Muscle of leg (tissue), 11 donors: ENCODE results near the gene LAX1. TPM values are rescaled to one million over a fixed set of nuclear protein-coding genes. Genes with fewer than 3 reads are reported as not detected.
"Not testable (repeated sequence)": the region's sequence is repeated elsewhere in the genome, so short reads cannot be mapped to it uniquely, and the experiment has no call there.

ENCODE experiments used
- DNase-seq: peaks from one replicate; pipeline ENCODE4 v3.0.0; 2013
- H3K27ac ChIP-seq: one replicate; pipeline ENCODE4 v1.5.1; 2013; ENCODE audit warnings: mild to moderate bottlenecking, low read length, control low read depth
- H3K27me3 ChIP-seq: one replicate; pipeline ENCODE4 v1.6.1; 2013; ENCODE audit warnings: low read length; ENCODE audit not compliant: control insufficient read depth, insufficient read depth
- H3K36me3 ChIP-seq: one replicate; pipeline ENCODE4 v1.6.1; 2013; ENCODE audit warnings: low read length; ENCODE audit not compliant: control insufficient read depth, insufficient read depth
- H3K4me1 ChIP-seq: one replicate; pipeline ENCODE4 v1.6.1; 2013; ENCODE audit warnings: low read length; ENCODE audit not compliant: control insufficient read depth, insufficient read depth
- H3K4me3 ChIP-seq: one replicate; pipeline ENCODE4 v1.5.1; 2013; ENCODE audit warnings: low read length, control low read depth
- H3K9me3 ChIP-seq: replicated peaks from 2 replicates; pipeline ENCODE4 v1.6.1; 2013; ENCODE audit warnings: low read depth, low read length; ENCODE audit not compliant: control insufficient read depth
- WGBS: methylation state at CpG from one replicate; pipeline ENCODE4 v1.1.5; 2013; ENCODE audit warnings: missing lambda C conversion rate; ENCODE audit not compliant: insufficient coverage; 5-methylcytosine and 5-hydroxymethylcytosine counted together
- polyA plus RNA-seq, 8 donors: library from polyadenylated mRNA; unstranded; fragments of 120-200 nt; gene quantifications; one replicate each; pipeline versions ENCODE4 v1.2.1 to v1.2.3, GENCODE V29; 2013; ENCODE audit warnings: inconsistent platforms in 1 of 8, low replicate concordance in 1 of 8; ENCODE audit not compliant: insufficient read length in 8 of 8, insufficient read depth in 1 of 8
- total RNA-seq: library from RNA; stranded (reverse); fragments of 120-200 nt; gene quantifications from one replicate; pipeline ENCODE4 v1.2.4, GENCODE V29; 2013

Gene LAX1
- total and polyA plus RNA-seq, 9 donors, result 0.07 to 0.29 (median 0.12) TPM

- Histone ChIP-seq H3K27ac (no peak overlapping the region), H3K4me1 (peaks cover 13% of the 10 kb centered on the region), H3K36me3 (no peaks in the 10 kb centered on the region), H3K9me3 (no peaks in the 10 kb centered on the region), H3K27me3 (no peaks in the 10 kb centered on the region), H3K4me3 (no peak overlapping the region)
- no peak for DNase-seq
- no CpG with 5 or more reads among the region's 6 CpGs for WGBS
Measured at GRCh38 chr1:203746281-203746680, 18.7 kb upstream of the LAX1 start.

GRCh38 chr1:203751051-203751450 is 13.9 kb upstream of the LAX1 start:
- Histone ChIP-seq H3K27me3 (no peaks in the 10 kb centered on the region), H3K4me1 (no peaks in the 10 kb centered on the region), H3K27ac (no peak overlapping the region), H3K36me3 (no peaks in the 10 kb centered on the region), H3K4me3 (no peak overlapping the region), H3K9me3 (no peaks in the 10 kb centered on the region)
- no peak for DNase-seq
- WGBS, result 50% methylated on average over 1 of the region's 3 CpGs

GRCh38 chr1:203751618-203752361 is 13.2 kb upstream of the LAX1 start:
- H3K36me3 ChIP-seq, H3K4me3 ChIP-seq, H3K27me3 ChIP-seq, H3K9me3 ChIP-seq, DNase-seq, H3K4me1 ChIP-seq, H3K27ac ChIP-seq: not testable (repeated sequence)
- no CpG with 5 or more reads among the region's 5 CpGs for WGBS

- no CpG with 5 or more reads among the region's 4 CpGs for WGBS
- no peak overlapping the region for H3K27ac ChIP-seq
- no peak for DNase-seq
- no peaks in the 10 kb centered on the region for H3K36me3 ChIP-seq
- H3K4me1 ChIP-seq, result no peaks in the 10 kb centered on the region
- no peaks in the 10 kb centered on the region for H3K9me3 ChIP-seq
- H3K4me3 ChIP-seq, result no peak overlapping the region
- no peaks in the 10 kb centered on the region for H3K27me3 ChIP-seq
Measured at GRCh38 chr1:203754455-203754864, 10.5 kb upstream of the LAX1 start.

GRCh38 chr1:203756036-203756435 is 8.9 kb upstream of the LAX1 start:
- no peaks in the 10 kb centered on the region for H3K4me1 ChIP-seq
- H3K36me3 ChIP-seq, result no peaks in the 10 kb centered on the region
- no peak for DNase-seq
- no CpG with 5 or more reads among the region's 4 CpGs for WGBS
- no peaks in the 10 kb centered on the region for H3K9me3 ChIP-seq
- no peaks in the 10 kb centered on the region for H3K27me3 ChIP-seq
- H3K27ac ChIP-seq, result no peak overlapping the region
- H3K4me3 ChIP-seq, result no peak overlapping the region

GRCh38 chr1:203758749-203759148 is 6.2 kb upstream of the LAX1 start:
- not testable (repeated sequence) for H3K36me3 ChIP-seq, DNase-seq, H3K4me3 ChIP-seq, H3K4me1 ChIP-seq, H3K9me3 ChIP-seq, H3K27me3 ChIP-seq, H3K27ac ChIP-seq
- no CpG with 5 or more reads among the region's 2 CpGs for WGBS

GRCh38 chr1:203760506-203760905 is 4.5 kb upstream of the LAX1 start:
- Histone ChIP-seq H3K9me3 (no peaks in the 10 kb centered on the region), H3K4me3 (no peak overlapping the region), H3K27me3 (no peaks in the 10 kb centered on the region), H3K4me1 (no peaks in the 10 kb centered on the region), H3K36me3 (no peaks in the 10 kb centered on the region), H3K27ac (no peak overlapping the region)
- DNase-seq, result no peak
- WGBS, result 100% methylated on average over 2 of the region's 3 CpGs

- WGBS, result 63% methylated on average over 5 of the region's 7 CpGs
- H3K9me3 ChIP-seq, H3K36me3 ChIP-seq, H3K27me3 ChIP-seq, H3K27ac ChIP-seq, H3K4me1 ChIP-seq, DNase-seq, H3K4me3 ChIP-seq: not testable (repeated sequence)
Measured at GRCh38 chr1:203761958-203762357, 3.0 kb upstream of the LAX1 start.

GRCh38 chr1:203763505-203763904 is 1.5 kb upstream of the LAX1 start:
- WGBS, result no CpG with 5 or more reads among the region's 1 CpG
- no peaks in the 10 kb centered on the region for H3K27me3 ChIP-seq

GRCh38 chr1:203764105-203765028 is 616 bp upstream of the LAX1 start:
- 87% methylated on average over 2 of the region's 3 CpGs for WGBS

More at GRCh38 chr1:203763505-203763904, 1.5 kb upstream of the LAX1 start:
- no peak overlapping the region for H3K4me3 ChIP-seq
- H3K36me3 ChIP-seq, result no peaks in the 10 kb centered on the region
- no peak overlapping the region for H3K27ac ChIP-seq
- H3K4me1 ChIP-seq, result no peaks in the 10 kb centered on the region
- no peaks in the 10 kb centered on the region for H3K9me3 ChIP-seq
- DNase-seq, result no peak

More at GRCh38 chr1:203764105-203765028, 616 bp upstream of the LAX1 start:
- DNase-seq, result no peak
- H3K27ac ChIP-seq, result no peak overlapping the region
- H3K27me3 ChIP-seq, result no peaks in the 10 kb centered on the region
- H3K4me1 ChIP-seq, result peaks cover 7% of the 10 kb centered on the region
- no peaks in the 10 kb centered on the region for H3K9me3 ChIP-seq
- H3K4me3 ChIP-seq, result no peak overlapping the region
- no peaks in the 10 kb centered on the region for H3K36me3 ChIP-seq
